ENCODE results near the gene CD151.

GRCh38 chr11:868394-868793 lies 35.6 kb downstream of the CD151 start:
- no peak for TF ChIP-seq TAF1 (conservative IDR thresholded peaks at IDR 0.05)
- TF ChIP-seq MAX (IDR thresholded peaks at IDR 0.05), result no peak
- no peak for TF ChIP-seq CTCF (IDR thresholded peaks at IDR 0.05; ENCODE audit: low read depth, low read length, missing input control)
- TF ChIP-seq SP1 (IDR thresholded peaks at IDR 0.05), result no peak
- no peak for TF ChIP-seq ZBTB33 (IDR thresholded peaks at IDR 0.05)
- no peak for TF ChIP-seq EGR1 (IDR thresholded peaks at IDR 0.05; ENCODE audit: low read depth in 2 of 2)
- no peak for TF ChIP-seq RAD21 (IDR thresholded peaks at IDR 0.05)
- no peak for TF ChIP-seq JUND (IDR thresholded peaks at IDR 0.05)
- no peak for TF ChIP-seq HNF4A (conservative IDR thresholded peaks at IDR 0.05)

All from liver (tissue), 3 donors.